ENCODE measurements around the gene THSD4.

THSD4 gene

DNA sequence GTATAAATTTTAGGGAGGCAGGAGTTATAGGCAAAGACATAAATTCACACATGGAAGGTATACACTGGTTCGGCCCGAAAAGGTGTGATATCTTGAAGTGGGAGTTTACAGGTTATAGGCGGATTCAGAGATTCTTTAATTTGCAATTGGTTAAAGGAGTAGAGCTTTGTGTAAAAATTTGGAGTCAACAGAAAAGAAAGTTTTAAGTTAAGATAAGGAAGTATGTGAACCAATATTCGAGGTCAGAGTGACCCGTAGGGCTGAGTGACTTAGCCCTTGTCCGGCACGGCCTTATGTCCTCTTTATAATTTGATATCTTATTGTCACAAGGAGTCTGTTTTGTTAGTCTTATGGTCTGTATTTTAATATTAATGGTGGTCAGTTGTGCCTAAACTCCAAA, 10.6 kb upstream of the THSD4 start:
- H3K4me2 ChIP-seq (ENCODE audit: low read length): no peak overlapping the region
- no peak overlapping the region for H3K9ac ChIP-seq (ENCODE audit: low read length)
- no peaks in the 10 kb centered on the region for H4K20me1 ChIP-seq (ENCODE audit: insufficient read depth, low read length)
- no peaks in the 10 kb centered on the region for H3K9me3 ChIP-seq (ENCODE audit: insufficient read depth, low read length)
- no peaks in the 10 kb centered on the region for H3K36me3 ChIP-seq (replicated peaks; ENCODE audit: low read depth, low read length)
- TF ChIP-seq EZH2phosphoT487 (IDR thresholded peaks at IDR 0.05; ENCODE audit: low read depth) (no peak), CTCF (IDR thresholded peaks at IDR 0.05; ENCODE audit: low read depth, low read length) (no peak)
- H2AFZ ChIP-seq (ENCODE audit: low read depth, low read length): no peak overlapping the region
- H3K79me2 ChIP-seq (ENCODE audit: low read length): no peaks in the 10 kb centered on the region
- no peak overlapping the region for H3K4me3 ChIP-seq (ENCODE audit: low read length)
- no peaks in the 10 kb centered on the region for H3K27me3 ChIP-seq (ENCODE audit: low read depth, low read length)
- peaks cover 33% of the 10 kb centered on the region for H3K4me1 ChIP-seq (ENCODE audit: low read length)
- H3K27ac ChIP-seq (ENCODE audit: low read length): no peak overlapping the region

GRCh38 chr15:71105444-71105843, 9.8 kb upstream of the THSD4 start:
- no peaks in the 10 kb centered on the region for H3K27me3 ChIP-seq (ENCODE audit: low read depth, low read length)
- no peaks in the 10 kb centered on the region for H3K36me3 ChIP-seq (replicated peaks; ENCODE audit: low read depth, low read length)
- TF ChIP-seq EZH2phosphoT487 (IDR thresholded peaks at IDR 0.05; ENCODE audit: low read depth) (no peak), CTCF (IDR thresholded peaks at IDR 0.05; ENCODE audit: low read depth, low read length) (no peak)
- no peak overlapping the region for H2AFZ ChIP-seq (ENCODE audit: low read depth, low read length)
- H3K4me3 ChIP-seq (ENCODE audit: low read length): no peak overlapping the region
- H3K9ac ChIP-seq (ENCODE audit: low read length): no peak overlapping the region
- H3K4me1 ChIP-seq (ENCODE audit: low read length): peaks cover 33% of the 10 kb centered on the region
- no peaks in the 10 kb centered on the region for H4K20me1 ChIP-seq (ENCODE audit: insufficient read depth, low read length)
- no peaks in the 10 kb centered on the region for H3K9me3 ChIP-seq (ENCODE audit: insufficient read depth, low read length)
- no peak overlapping the region for H3K4me2 ChIP-seq (ENCODE audit: low read length)
- H3K79me2 ChIP-seq (ENCODE audit: low read length): no peaks in the 10 kb centered on the region
- no peak overlapping the region for H3K27ac ChIP-seq (ENCODE audit: low read length)

- Histone ChIP-seq H3K4me1 (ENCODE audit: low read length) (peaks cover 33% of the 10 kb centered on the region), H3K4me2 (ENCODE audit: low read length) (peak overlapping the region; percentile 28), H2AFZ (ENCODE audit: low read depth, low read length) (no peak overlapping the region; the same call in 1 of the 2 replicates), H3K79me2 (ENCODE audit: low read length) (no peaks in the 10 kb centered on the region), H3K9ac (ENCODE audit: low read length) (no peak overlapping the region), H3K27ac (ENCODE audit: low read length) (peak overlapping the region; percentile 8; the same call in 1 of the 2 replicates), H3K36me3 (replicated peaks; ENCODE audit: low read depth, low read length) (no peaks in the 10 kb centered on the region), H4K20me1 (ENCODE audit: insufficient read depth, low read length) (no peaks in the 10 kb centered on the region), H3K27me3 (ENCODE audit: low read depth, low read length) (no peaks in the 10 kb centered on the region), H3K9me3 (ENCODE audit: insufficient read depth, low read length) (no peaks in the 10 kb centered on the region), H3K4me3 (ENCODE audit: low read length) (no peak overlapping the region)
- TF ChIP-seq EZH2phosphoT487 (IDR thresholded peaks at IDR 0.05; ENCODE audit: low read depth): no peak
- TF ChIP-seq CTCF (IDR thresholded peaks at IDR 0.05; ENCODE audit: low read depth, low read length): no peak
These were observed 8.3 kb upstream of the THSD4 start for GRCh38 chr15:71106802-71107500.

DNA sequence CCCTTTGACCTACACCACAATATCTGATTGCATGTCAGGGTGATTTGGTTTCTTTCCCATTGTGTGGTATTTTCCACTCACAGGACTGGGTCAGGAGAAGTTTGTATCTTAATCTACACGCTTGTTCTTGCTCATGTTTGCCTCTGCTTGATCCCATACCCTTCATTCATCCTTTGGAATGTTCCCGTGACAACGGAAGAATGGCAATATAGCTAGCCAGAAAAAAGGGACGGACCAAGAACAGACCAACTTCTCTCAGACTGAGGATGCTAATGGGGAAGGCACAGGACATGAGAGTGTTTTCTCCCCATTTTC, 7.8 kb upstream of the THSD4 start:
- TF ChIP-seq CTCF (IDR thresholded peaks at IDR 0.05; ENCODE audit: low read depth, low read length): no peak
- no peak overlapping the region for H3K4me3 ChIP-seq (ENCODE audit: low read length)
- H2AFZ ChIP-seq (ENCODE audit: low read depth, low read length): no peak overlapping the region
- no peaks in the 10 kb centered on the region for H4K20me1 ChIP-seq (ENCODE audit: insufficient read depth, low read length)
- no peak overlapping the region for H3K27ac ChIP-seq (ENCODE audit: low read length)
- H3K4me2 ChIP-seq (ENCODE audit: low read length): no peak overlapping the region
- no peaks in the 10 kb centered on the region for H3K27me3 ChIP-seq (ENCODE audit: low read depth, low read length)
- H3K36me3 ChIP-seq (replicated peaks; ENCODE audit: low read depth, low read length): no peaks in the 10 kb centered on the region
- H3K4me1 ChIP-seq (ENCODE audit: low read length): peaks cover 33% of the 10 kb centered on the region
- no peak overlapping the region for H3K9ac ChIP-seq (ENCODE audit: low read length)
- no peaks in the 10 kb centered on the region for H3K79me2 ChIP-seq (ENCODE audit: low read length)
- H3K9me3 ChIP-seq (ENCODE audit: insufficient read depth, low read length): no peaks in the 10 kb centered on the region

All from OCI-LY3 (cell line).